Naive thymus-derived CD4-positive, alpha-beta T cell (primary cell): ENCODE measurements around the gene ZNG1E. TPM values are rescaled to one million over a fixed set of nuclear protein-coding genes. Genes with fewer than 3 reads are reported as not detected.
"Not testable (repeated sequence)": the region's sequence is repeated elsewhere in the genome, so short reads cannot be mapped to it uniquely, and the experiment has no call there.

Experiments used
- ATAC-seq: fragments of 150-1000 bp; cut with Tn5 transposase; 2 replicates; pipeline ENCODE4 v1.10.0; 2021; ENCODE audit warnings: mild to moderate bottlenecking, moderate library complexity
- CTCF ChIA-PET: fragments of 350-600 bp; sonication (Branson Sonifier 250); formaldehyde crosslinking; loops from one replicate; lab custom pipeline; 2021; ENCODE audit warnings: antibody characterized with exemption; lab: Charles Lee
- POLR2A ChIA-PET: fragments of 350-600 bp; sonication (Branson Sonifier 250); formaldehyde crosslinking; loops from one replicate; lab custom pipeline; 2021; ENCODE audit warnings: antibody characterized with exemption, inconsistent platforms; lab: Charles Lee
- DNase-seq, 9 donors: peaks; one replicate each; pipeline versions ENCODE4 v3.0.0 to v3.0.0-alpha.2; 2020 to 2022; ENCODE audit warnings: mixed read lengths in 1 of 9
- H3K27ac ChIP-seq: one replicate; pipeline ENCODE4 v1.7.0; 2013; ENCODE audit warnings: mild to moderate bottlenecking, low read depth, low read length, moderate library complexity
- H3K27me3 ChIP-seq, 2 donors: one replicate each; pipeline ENCODE4 v1.7.0; 2013; ENCODE audit warnings: low read length in 2 of 2, mild to moderate bottlenecking in 2 of 2, moderate library complexity in 2 of 2; ENCODE audit not compliant: control insufficient read depth in 2 of 2, insufficient read depth in 2 of 2
- H3K36me3 ChIP-seq, 3 experiments: 1 replicate in 2 of 3; 2 replicates in 1 of 3; pipeline ENCODE4 v1.7.0; 2013; ENCODE audit warnings: low read length in 3 of 3, mild to moderate bottlenecking in 3 of 3, moderate library complexity in 1 of 3; ENCODE audit not compliant: insufficient read depth in 3 of 3, control insufficient read depth in 2 of 3
- H3K4me1 ChIP-seq, 2 donors: one replicate each; pipeline ENCODE4 v1.7.0; 2013; ENCODE audit warnings: low read length in 2 of 2, mild to moderate bottlenecking in 2 of 2, moderate library complexity in 1 of 2; ENCODE audit not compliant: control insufficient read depth in 2 of 2, insufficient read depth in 2 of 2
- H3K4me3 ChIP-seq: 2 replicates; pipeline ENCODE4 v1.7.0; 2013; ENCODE audit warnings: mild to moderate bottlenecking, low read length
- H3K9me3 ChIP-seq, 3 experiments: 1 replicate in 2 of 3; 2 replicates in 1 of 3; pipeline ENCODE4 v1.7.0; 2013; ENCODE audit warnings: low read length in 3 of 3; ENCODE audit not compliant: control insufficient read depth in 2 of 3
- H3K27ac Mint-ChIP-seq, 9 donors: one replicate each; pipeline ENCODE4 v1.8.0; 2020 to 2022; ENCODE audit warnings: mixed read lengths in 9 of 9, mild to moderate bottlenecking in 8 of 9, moderate library complexity in 5 of 9, inconsistent platforms in 2 of 9
- H3K27me3 Mint-ChIP-seq, 5 donors: one replicate each; pipeline ENCODE4 v1.8.0; 2021 to 2022; ENCODE audit warnings: mixed read lengths in 5 of 5, mild to moderate bottlenecking in 1 of 5
- H3K36me3 Mint-ChIP-seq, 5 donors: one replicate each; pipeline ENCODE4 v1.8.0; 2020 to 2022; ENCODE audit warnings: mixed read lengths in 5 of 5, mild to moderate bottlenecking in 3 of 5, inconsistent platforms in 1 of 5
- H3K4me1 Mint-ChIP-seq, 7 donors: one replicate each; pipeline ENCODE4 v1.8.0; 2020 to 2022; ENCODE audit warnings: mixed read lengths in 7 of 7, mild to moderate bottlenecking in 3 of 7, inconsistent platforms in 1 of 7
- H3K4me3 Mint-ChIP-seq, 10 donors: one replicate each; pipeline ENCODE4 v1.8.0; 2020 to 2022; ENCODE audit warnings: mild to moderate bottlenecking in 10 of 10, mixed read lengths in 10 of 10, moderate library complexity in 6 of 10, inconsistent platforms in 2 of 10
- H3K9me3 Mint-ChIP-seq, 11 donors: one replicate each; pipeline ENCODE4 v1.8.0; 2020 to 2022; ENCODE audit warnings: mixed read lengths in 11 of 11, mild to moderate bottlenecking in 4 of 11, inconsistent platforms in 1 of 11, moderate library complexity in 1 of 11
- intact Hi-C, 2 donors: fragments of 100-400 bp; cut with micrococcal nuclease; formaldehyde crosslinking; loops; one replicate each; pipeline ENCODE4 v1.15.1; 2023
- polyA plus RNA-seq, 2 donors: library from polyadenylated mRNA; unstranded; fragments of 300-500 nt; fragmentation: Illumina TruSeq; gene quantifications; one replicate each; pipeline ENCODE4 v1.2.3, GENCODE V29; 2021
- total RNA-seq, 6 experiments: library from RNA in 5 of 6; stranded (reverse) in 5 of 6; gene quantifications; 1 replicate in 5 of 6; 2 replicates in 1 of 6; pipeline ENCODE4 v1.2.3 and lab custom pipeline; 2021 to 2026

Gene ZNG1E
- total RNA-seq (10 to 100 TPM; 48.6 to 62.2 (median 57.9) TPM), polyA plus RNA-seq (10 to 100 TPM; 23.4 to 25.3 TPM), total RNA-seq (lab: John Stamatoyannopoulos, UW) (9.0 reads per million, percentile 34 among the genes with 10 or more reads in this experiment)

- peak; percentile 20 to 83 (median 73) for DNase-seq
- H3K4me1 ChIP-seq, H3K4me3 ChIP-seq, H3K27me3 ChIP-seq, H3K27me3 Mint-ChIP-seq, POLR2A ChIA-PET, H3K9me3 Mint-ChIP-seq, intact Hi-C loops, H3K36me3 Mint-ChIP-seq, CTCF ChIA-PET, H3K9me3 ChIP-seq, ATAC-seq, H3K4me1 Mint-ChIP-seq, H3K36me3 ChIP-seq: not testable (repeated sequence)
- H3K4me3 Mint-ChIP-seq: peak within 1 kb of the TSS; percentile 58 to 85 (median 72)
- peak within 1 kb of the TSS; percentile 52 to 93 (median 83) for H3K27ac Mint-ChIP-seq
- peak within 1 kb of the TSS; percentile 63 for H3K27ac ChIP-seq
These were observed at the start of gene ZNG1E for GRCh38 chr9:65675589-65676021. TSS of gene ZNG1E (plus strand) at chr9:65675928. CDS start at chr9:65675977, 49 bp downstream.

- H3K4me3 ChIP-seq, POLR2A ChIA-PET, H3K9me3 ChIP-seq, H3K27me3 Mint-ChIP-seq, H3K4me3 Mint-ChIP-seq, H3K36me3 ChIP-seq, ATAC-seq, H3K9me3 Mint-ChIP-seq, H3K27me3 ChIP-seq, H3K4me1 ChIP-seq, DNase-seq, CTCF ChIA-PET, H3K27ac ChIP-seq, H3K27ac Mint-ChIP-seq, intact Hi-C loops, H3K4me1 Mint-ChIP-seq, H3K36me3 Mint-ChIP-seq: not testable (repeated sequence)
These were observed 2.1 kb upstream of the ZNG1E start for GRCh38 chr9:65673579-65673978.

DNA sequence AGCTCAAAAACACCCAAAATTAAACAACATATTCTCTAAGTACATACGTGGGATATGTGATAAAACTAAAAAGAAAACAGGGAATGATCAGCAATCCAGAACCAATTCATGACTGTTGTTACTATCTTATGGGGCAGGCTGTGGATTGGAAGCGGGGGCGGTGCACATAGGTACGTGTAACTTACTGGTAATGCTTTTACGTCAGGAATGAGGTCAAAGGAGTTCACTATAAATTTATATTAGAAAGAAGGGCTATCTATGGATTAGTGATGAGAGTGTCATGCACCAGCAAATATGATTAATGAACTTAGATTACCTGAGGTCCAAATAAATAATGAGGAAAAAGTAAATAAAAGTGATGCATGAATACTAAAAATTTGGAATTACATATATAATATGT lies 710 bp upstream of the ZNG1E start:
- H3K9me3 Mint-ChIP-seq, H3K36me3 Mint-ChIP-seq, H3K4me1 ChIP-seq, intact Hi-C loops, H3K27me3 Mint-ChIP-seq, POLR2A ChIA-PET, H3K9me3 ChIP-seq, H3K4me1 Mint-ChIP-seq, H3K36me3 ChIP-seq, ATAC-seq, CTCF ChIA-PET, H3K27me3 ChIP-seq, H3K27ac ChIP-seq, H3K4me3 ChIP-seq: not testable (repeated sequence)
- peak overlapping the region in 8 of 9 donors; percentile 13 to 84 (median 72) for H3K27ac Mint-ChIP-seq
- peak in 1 of 9 donors; percentile 6 for DNase-seq
- H3K4me3 Mint-ChIP-seq: peak overlapping the region; percentile 32 to 85 (median 64)

DNA sequence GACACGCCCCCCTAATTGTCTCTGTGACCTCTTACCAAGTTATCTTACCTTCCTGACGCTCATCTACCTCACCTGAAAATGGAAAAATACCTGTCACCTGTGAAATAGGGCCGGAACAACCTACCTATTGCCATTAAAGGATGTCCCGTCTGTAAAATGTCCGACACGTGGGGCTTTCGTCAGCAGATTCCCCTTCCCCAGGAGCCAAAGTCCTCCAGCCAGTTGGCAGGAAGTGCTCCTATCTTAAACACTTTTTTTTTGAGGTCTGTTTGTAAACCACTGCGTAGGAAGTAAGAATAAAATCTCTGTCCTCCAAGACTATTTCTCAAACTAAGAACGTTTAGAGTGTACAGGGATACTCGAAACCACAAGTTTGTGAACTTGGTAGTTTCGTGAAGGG lies 661 bp downstream of the ZNG1E start:
- H3K27me3 Mint-ChIP-seq, H3K36me3 Mint-ChIP-seq, H3K36me3 ChIP-seq, POLR2A ChIA-PET, CTCF ChIA-PET, H3K9me3 Mint-ChIP-seq, H3K9me3 ChIP-seq, H3K27me3 ChIP-seq, H3K4me1 Mint-ChIP-seq, intact Hi-C loops, H3K4me3 ChIP-seq, H3K4me1 ChIP-seq, ATAC-seq: not testable (repeated sequence)
- peak overlapping the region in 7 of 9 donors; percentile 48 to 93 (median 83) for H3K27ac Mint-ChIP-seq
- peak in 8 of 9 donors; percentile 10 to 40 (median 30) for DNase-seq
- H3K27ac ChIP-seq: peak overlapping the region; percentile 45
- peak overlapping the region in 9 of 10 donors; percentile 57 to 82 (median 75) for H3K4me3 Mint-ChIP-seq

GRCh38 chr9:65678533-65678932 lies 2.8 kb downstream of the ZNG1E start:
- H3K4me3 ChIP-seq, H3K36me3 Mint-ChIP-seq, H3K9me3 ChIP-seq, intact Hi-C loops, H3K4me1 Mint-ChIP-seq, H3K27me3 ChIP-seq, CTCF ChIA-PET, H3K4me3 Mint-ChIP-seq, ATAC-seq, H3K36me3 ChIP-seq, POLR2A ChIA-PET, H3K9me3 Mint-ChIP-seq, H3K27me3 Mint-ChIP-seq, H3K4me1 ChIP-seq, H3K27ac ChIP-seq: not testable (repeated sequence)
- peak overlapping the region in 1 of 9 donors; percentile 43 for H3K27ac Mint-ChIP-seq
- peak in 5 of 9 donors; percentile 8 to 31 (median 23) for DNase-seq

DNA sequence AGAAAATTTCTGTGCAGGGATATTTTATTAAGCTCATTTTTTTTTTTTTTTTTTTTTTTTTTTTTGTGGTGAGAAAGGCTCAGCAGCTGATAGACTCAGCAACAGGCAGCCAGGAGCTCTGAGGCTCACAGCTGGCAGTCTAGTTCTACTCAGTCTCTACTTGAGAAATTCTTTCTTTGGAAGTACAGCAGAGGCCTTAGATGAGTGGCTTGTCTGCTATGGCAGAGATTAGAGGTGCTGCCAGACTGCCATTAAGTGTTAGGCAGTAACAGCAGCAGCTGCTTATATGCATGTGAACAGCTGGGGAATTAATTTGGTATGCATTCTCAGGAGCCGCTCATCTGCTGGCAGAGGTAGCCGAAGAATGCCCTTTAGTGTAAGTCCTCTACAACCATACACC lies 27.8 kb downstream of the ZNG1E start:
- H3K9me3 Mint-ChIP-seq, H3K4me3 Mint-ChIP-seq, H3K4me1 Mint-ChIP-seq, CTCF ChIA-PET, H3K27ac ChIP-seq, H3K36me3 ChIP-seq, intact Hi-C loops, DNase-seq, H3K27me3 Mint-ChIP-seq, H3K36me3 Mint-ChIP-seq, H3K9me3 ChIP-seq, POLR2A ChIA-PET, H3K27me3 ChIP-seq, ATAC-seq, H3K27ac Mint-ChIP-seq, H3K4me1 ChIP-seq, H3K4me3 ChIP-seq: not testable (repeated sequence)

GRCh38 chr9:65714445-65714844 lies 38.7 kb downstream of the ZNG1E start:
- DNase-seq, intact Hi-C loops, H3K36me3 ChIP-seq, H3K4me1 ChIP-seq, H3K27me3 Mint-ChIP-seq, H3K27ac ChIP-seq, H3K4me3 ChIP-seq, H3K4me3 Mint-ChIP-seq, H3K9me3 Mint-ChIP-seq, CTCF ChIA-PET, H3K36me3 Mint-ChIP-seq, ATAC-seq, POLR2A ChIA-PET, H3K4me1 Mint-ChIP-seq, H3K27me3 ChIP-seq, H3K9me3 ChIP-seq: not testable (repeated sequence)
- H3K27ac Mint-ChIP-seq: peak overlapping the region in 1 of 9 donors; percentile 18
